ENCODE results near the gene NLRP4. TPM values are rescaled to one million over a fixed set of nuclear protein-coding genes. Genes with fewer than 3 reads are reported as not detected.

Gene NLRP4
- total and polyA plus RNA-seq, 10 of the 15 experiments (the other 5 are each of a cell fraction or from before 2014, with no cell fraction given), result 0.07 to 9.6 (median 0.29) TPM; not detected in 6

GRCh38 chr19:55857974-55858373 is 21.6 kb downstream of the NLRP4 start (continued):
- TF ChIP-seq NR2F1 (conservative IDR thresholded peaks at IDR 0.05) (no peak), TCF12 (IDR thresholded peaks at IDR 0.05; ENCODE audit: low read depth, low read length) (no peak), SP1 (IDR thresholded peaks at IDR 0.05; ENCODE audit: low read depth, low read length) (no peak), ZNF384 (IDR thresholded peaks at IDR 0.05; ENCODE audit: borderline replicate concordance, low read depth, low read length) (no peak)

DNA sequence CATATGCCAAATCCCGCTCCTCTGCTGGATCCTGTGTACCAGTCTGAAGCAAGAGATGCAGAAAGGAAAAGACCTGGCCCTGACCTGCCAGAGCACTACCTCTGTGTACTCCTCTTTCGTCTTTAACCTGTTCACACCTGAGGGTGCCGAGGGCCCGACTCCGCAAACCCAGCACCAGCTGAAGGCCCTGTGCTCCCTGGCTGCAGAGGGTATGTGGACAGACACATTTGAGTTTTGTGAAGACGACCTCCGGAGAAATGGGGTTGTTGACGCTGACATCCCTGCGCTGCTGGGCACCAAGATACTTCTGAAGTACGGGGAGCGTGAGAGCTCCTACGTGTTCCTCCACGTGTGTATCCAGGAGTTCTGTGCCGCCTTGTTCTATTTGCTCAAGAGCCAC is 22.1 kb downstream of the NLRP4 start:
- ATAC-seq (no peak), DNase-seq (ENCODE audit: low read depth, low spot score) (no peak), FAIRE-seq (no peak)
- H3K36me3 ChIP-seq (ENCODE audit: control insufficient read depth in 2 of 2, insufficient read depth in 2 of 2, low read length in 1 of 2), result no peaks in the 10 kb centered on the region
- no peak overlapping the region for H3K27ac ChIP-seq (ENCODE audit: control insufficient read depth, insufficient read depth)
- H3K4me2 ChIP-seq (ENCODE audit: control insufficient read depth, insufficient read depth), result no peak overlapping the region
- H2AFZ ChIP-seq (ENCODE audit: control insufficient read depth, low read depth, low read length), result no peak overlapping the region
- peaks cover 6% of the 10 kb centered on the region; the same call in 2 of the 3 replicates for H3K9me3 ChIP-seq (replicated peaks; ENCODE audit: control insufficient read depth, insufficient read depth, low read length)
- WGBS (ENCODE audit: insufficient coverage, insufficient replicate concordance, low lambda C conversion rate, missing lambda C conversion rate), result 90% methylated on average over 13 of the region's 14 CpGs
- ChIA-PET SMC1A (ENCODE audit: uncharacterized antibody, unreplicated experiment) (interaction anchor here (0.5 kb wide), 1 partner anchor 135 kb away, joined by 3 read pairs; no protein-coding TSS in a partner anchor), POLR2A (no interaction called here), CTCF (no interaction called here), RAD21 (ENCODE audit: unreplicated experiment) (no interaction called here)
- H4K20me1 ChIP-seq (ENCODE audit: control insufficient read depth, insufficient read depth), result no peaks in the 10 kb centered on the region
- H3K79me2 ChIP-seq (ENCODE audit: control insufficient read depth, insufficient read depth, low read length), result no peaks in the 10 kb centered on the region
- no TSS peak for BruUV-seq (replicated peaks)
- no peaks in the 10 kb centered on the region for H3K27me3 ChIP-seq (replicated peaks in 1 of 2; ENCODE audit: control insufficient read depth in 2 of 2, insufficient read depth in 2 of 2, low read length in 1 of 2)
- peaks cover 17% of the 10 kb centered on the region for H3K4me1 ChIP-seq (ENCODE audit: control insufficient read depth, insufficient read depth, low read length)
- intact Hi-C loops (cut with micrococcal nuclease; ENCODE audit: unreplicated experiment) (no loop called here), in situ Hi-C loops (cut with MboI) (no loop called here)
- no peak overlapping the region for H3K4me3 ChIP-seq
- H3K9ac ChIP-seq (ENCODE audit: control insufficient read depth, insufficient read depth, low read length), result no peak overlapping the region
- TF ChIP-seq SMARCA5 (IDR thresholded peaks at IDR 0.05) (no peak), POLR2AphosphoS5 (IDR thresholded peaks at IDR 0.05; ENCODE audit: low read length) (no peak), RAD21 (IDR thresholded peaks at IDR 0.05; ENCODE audit: insufficient read depth, low read depth, low read length) (no peak), ZBED1 (IDR thresholded peaks at IDR 0.05; ENCODE audit: borderline replicate concordance) (no peak), STAT1 (conservative IDR thresholded peaks at IDR 0.05) (no peak), BHLHE40 (IDR thresholded peaks at IDR 0.05; ENCODE audit: borderline replicate concordance in 1 of 2, low read depth in 2 of 2, low read length in 1 of 2) (no peak), GATAD2B (conservative IDR thresholded peaks at IDR 0.05; ENCODE audit: low read depth) (no peak), POLR2A (IDR thresholded peaks at IDR 0.05; ENCODE audit: low read depth, low read length) (no peak), ZNF217 (IDR thresholded peaks at IDR 0.05) (no peak), MLLT1 (IDR thresholded peaks at IDR 0.05) (no peak)
- TF ChIP-seq, protein P1, sequence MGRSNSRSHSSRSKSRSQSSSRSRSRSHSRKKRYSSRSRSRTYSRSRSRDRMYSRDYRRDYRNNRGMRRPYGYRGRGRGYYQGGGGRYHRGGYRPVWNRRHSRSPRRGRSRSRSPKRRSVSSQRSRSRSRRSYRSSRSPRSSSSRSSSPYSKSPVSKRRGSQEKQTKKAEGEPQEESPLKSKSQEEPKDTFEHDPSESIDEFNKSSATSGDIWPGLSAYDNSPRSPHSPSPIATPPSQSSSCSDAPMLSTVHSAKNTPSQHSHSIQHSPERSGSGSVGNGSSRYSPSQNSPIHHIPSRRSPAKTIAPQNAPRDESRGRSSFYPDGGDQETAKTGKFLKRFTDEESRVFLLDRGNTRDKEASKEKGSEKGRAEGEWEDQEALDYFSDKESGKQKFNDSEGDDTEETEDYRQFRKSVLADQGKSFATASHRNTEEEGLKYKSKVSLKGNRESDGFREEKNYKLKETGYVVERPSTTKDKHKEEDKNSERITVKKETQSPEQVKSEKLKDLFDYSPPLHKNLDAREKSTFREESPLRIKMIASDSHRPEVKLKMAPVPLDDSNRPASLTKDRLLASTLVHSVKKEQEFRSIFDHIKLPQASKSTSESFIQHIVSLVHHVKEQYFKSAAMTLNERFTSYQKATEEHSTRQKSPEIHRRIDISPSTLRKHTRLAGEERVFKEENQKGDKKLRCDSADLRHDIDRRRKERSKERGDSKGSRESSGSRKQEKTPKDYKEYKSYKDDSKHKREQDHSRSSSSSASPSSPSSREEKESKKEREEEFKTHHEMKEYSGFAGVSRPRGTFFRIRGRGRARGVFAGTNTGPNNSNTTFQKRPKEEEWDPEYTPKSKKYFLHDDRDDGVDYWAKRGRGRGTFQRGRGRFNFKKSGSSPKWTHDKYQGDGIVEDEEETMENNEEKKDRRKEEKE (IDR thresholded peaks at IDR 0.05), result no peak
- TF ChIP-seq, protein P2, sequence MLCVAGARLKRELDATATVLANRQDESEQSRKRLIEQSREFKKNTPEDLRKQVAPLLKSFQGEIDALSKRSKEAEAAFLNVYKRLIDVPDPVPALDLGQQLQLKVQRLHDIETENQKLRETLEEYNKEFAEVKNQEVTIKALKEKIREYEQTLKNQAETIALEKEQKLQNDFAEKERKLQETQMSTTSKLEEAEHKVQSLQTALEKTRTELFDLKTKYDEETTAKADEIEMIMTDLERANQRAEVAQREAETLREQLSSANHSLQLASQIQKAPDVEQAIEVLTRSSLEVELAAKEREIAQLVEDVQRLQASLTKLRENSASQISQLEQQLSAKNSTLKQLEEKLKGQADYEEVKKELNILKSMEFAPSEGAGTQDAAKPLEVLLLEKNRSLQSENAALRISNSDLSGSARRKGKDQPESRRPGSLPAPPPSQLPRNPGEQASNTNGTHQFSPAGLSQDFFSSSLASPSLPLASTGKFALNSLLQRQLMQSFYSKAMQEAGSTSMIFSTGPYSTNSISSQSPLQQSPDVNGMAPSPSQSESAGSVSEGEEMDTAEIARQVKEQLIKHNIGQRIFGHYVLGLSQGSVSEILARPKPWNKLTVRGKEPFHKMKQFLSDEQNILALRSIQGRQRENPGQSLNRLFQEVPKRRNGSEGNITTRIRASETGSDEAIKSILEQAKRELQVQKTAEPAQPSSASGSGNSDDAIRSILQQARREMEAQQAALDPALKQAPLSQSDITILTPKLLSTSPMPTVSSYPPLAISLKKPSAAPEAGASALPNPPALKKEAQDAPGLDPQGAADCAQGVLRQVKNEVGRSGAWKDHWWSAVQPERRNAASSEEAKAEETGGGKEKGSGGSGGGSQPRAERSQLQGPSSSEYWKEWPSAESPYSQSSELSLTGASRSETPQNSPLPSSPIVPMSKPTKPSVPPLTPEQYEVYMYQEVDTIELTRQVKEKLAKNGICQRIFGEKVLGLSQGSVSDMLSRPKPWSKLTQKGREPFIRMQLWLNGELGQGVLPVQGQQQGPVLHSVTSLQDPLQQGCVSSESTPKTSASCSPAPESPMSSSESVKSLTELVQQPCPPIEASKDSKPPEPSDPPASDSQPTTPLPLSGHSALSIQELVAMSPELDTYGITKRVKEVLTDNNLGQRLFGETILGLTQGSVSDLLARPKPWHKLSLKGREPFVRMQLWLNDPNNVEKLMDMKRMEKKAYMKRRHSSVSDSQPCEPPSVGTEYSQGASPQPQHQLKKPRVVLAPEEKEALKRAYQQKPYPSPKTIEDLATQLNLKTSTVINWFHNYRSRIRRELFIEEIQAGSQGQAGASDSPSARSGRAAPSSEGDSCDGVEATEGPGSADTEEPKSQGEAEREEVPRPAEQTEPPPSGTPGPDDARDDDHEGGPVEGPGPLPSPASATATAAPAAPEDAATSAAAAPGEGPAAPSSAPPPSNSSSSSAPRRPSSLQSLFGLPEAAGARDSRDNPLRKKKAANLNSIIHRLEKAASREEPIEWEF (IDR thresholded peaks at IDR 0.05; ENCODE audit: insufficient replicate concordance, low read depth, low read length), result no peak

All from GM12878 (cell line).